RWPE1 (cell line): ENCODE measurements around the gene ILDR2.
"Not testable (repeated sequence)": the region's sequence is repeated elsewhere in the genome, so short reads cannot be mapped to it uniquely, and the experiment has no call there.

ENCODE experiments used
- CTCF ChIA-PET: fragments of 350-600 bp; sonication (Branson Sonifier 250); formaldehyde crosslinking; extraction: SDS; loops from one replicate; lab custom pipeline; 2021; lab: Yijun Ruan, JAX
- POLR2A ChIA-PET: fragments of 400-600 bp; formaldehyde crosslinking; extraction: SDS; loops from one replicate; lab custom pipeline; 2020; ENCODE audit warnings: antibody characterized with exemption; ENCODE audit not compliant: low non-redundant PET; lab: Yijun Ruan, JAX
- DNase-seq: peaks from one replicate; pipeline ENCODE4 v3.0.0; 2012; ENCODE audit warnings: low spot score
- H3K27ac ChIP-seq: fragments of 450-650 bp; 2 replicates; pipeline ENCODE4 v1.5.1; 2017
- TF ChIP-seq, protein P1 (sequence below): fragments of 450-650 bp; conservative IDR thresholded peaks from 2 replicates; pipeline ENCODE4 v1.5.1; 2017; ENCODE audit warnings: low read depth, mild to moderate bottlenecking

The ILDR2 gene

DNA sequence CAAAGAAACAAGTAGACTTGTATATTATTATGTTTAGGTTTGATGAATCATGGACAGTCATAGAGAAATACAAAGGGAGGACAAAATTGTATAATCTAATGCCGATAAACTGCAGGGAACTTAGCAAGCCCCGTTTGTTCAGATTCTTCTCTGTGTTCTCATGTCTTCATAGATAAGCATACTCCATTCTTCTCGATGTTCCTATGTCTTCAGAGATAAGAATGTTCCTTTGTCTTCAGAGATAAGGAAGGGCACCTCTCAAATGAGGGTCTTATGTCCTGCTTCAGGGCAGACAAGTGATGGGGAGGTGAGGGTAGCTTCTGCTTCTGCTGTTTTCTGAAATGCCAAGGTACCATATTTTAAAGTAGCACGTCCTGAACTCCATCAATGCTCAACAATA lies 79.6 kb downstream of the ILDR2 start:
- ChIA-PET CTCF (interaction anchor here (0.7 kb wide), 1 partner anchor 1979 kb away, joined by 5 read pairs; no protein-coding TSS in a partner anchor), POLR2A (no interaction called here)
- DNase-seq = no peak
- TF ChIP-seq, protein P1, sequence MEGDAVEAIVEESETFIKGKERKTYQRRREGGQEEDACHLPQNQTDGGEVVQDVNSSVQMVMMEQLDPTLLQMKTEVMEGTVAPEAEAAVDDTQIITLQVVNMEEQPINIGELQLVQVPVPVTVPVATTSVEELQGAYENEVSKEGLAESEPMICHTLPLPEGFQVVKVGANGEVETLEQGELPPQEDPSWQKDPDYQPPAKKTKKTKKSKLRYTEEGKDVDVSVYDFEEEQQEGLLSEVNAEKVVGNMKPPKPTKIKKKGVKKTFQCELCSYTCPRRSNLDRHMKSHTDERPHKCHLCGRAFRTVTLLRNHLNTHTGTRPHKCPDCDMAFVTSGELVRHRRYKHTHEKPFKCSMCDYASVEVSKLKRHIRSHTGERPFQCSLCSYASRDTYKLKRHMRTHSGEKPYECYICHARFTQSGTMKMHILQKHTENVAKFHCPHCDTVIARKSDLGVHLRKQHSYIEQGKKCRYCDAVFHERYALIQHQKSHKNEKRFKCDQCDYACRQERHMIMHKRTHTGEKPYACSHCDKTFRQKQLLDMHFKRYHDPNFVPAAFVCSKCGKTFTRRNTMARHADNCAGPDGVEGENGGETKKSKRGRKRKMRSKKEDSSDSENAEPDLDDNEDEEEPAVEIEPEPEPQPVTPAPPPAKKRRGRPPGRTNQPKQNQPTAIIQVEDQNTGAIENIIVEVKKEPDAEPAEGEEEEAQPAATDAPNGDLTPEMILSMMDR = no peak
- no peak overlapping the region for H3K27ac ChIP-seq

- TF ChIP-seq, protein P1 = no peak
- H3K27ac ChIP-seq = no peak overlapping the region
- CTCF ChIA-PET = no interaction called here
- no peak for DNase-seq
- POLR2A ChIA-PET = no interaction called here
Observed at GRCh38 chr1:166889776-166890175, 85.6 kb downstream of the ILDR2 start.

DNA sequence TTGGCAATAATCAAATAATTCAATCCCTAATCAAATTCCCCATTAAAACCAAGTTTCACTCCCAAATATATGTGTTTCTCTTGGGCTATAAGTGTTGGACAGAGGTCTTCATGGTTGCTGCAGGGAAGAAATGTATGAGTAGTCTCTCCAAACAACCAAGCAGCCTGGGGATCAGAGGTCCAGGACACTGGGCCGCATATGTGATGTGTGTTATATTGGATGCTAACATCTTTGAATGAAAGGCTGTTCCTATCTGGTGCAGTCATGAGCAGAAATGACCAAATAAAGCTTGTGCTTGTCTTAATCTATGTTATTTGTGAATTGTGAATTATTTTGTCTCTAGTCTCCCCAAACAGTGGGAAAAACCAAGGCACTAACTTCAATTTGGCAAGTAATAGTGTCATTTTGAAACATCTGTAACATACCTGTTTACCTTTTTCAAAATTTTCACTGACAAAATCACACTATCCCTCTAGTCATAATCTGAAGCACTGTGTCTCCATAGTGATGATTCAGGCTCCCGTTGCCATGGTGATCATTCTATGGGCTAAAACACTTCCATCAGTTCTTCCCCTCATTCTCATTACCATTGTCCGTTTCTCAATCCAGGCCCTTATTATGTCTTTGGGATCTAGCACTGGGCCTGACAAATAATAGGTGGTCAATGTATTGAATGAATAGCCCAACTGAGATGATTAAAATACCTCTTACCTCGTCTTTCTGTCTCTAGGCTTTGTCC lies 86.8 kb downstream of the ILDR2 start:
- CTCF ChIA-PET = interaction anchor here (0.7 kb wide), 1 partner anchor 491 kb away, joined by 3 read pairs; no protein-coding TSS in a partner anchor
- POLR2A ChIA-PET = no interaction called here

DNA sequence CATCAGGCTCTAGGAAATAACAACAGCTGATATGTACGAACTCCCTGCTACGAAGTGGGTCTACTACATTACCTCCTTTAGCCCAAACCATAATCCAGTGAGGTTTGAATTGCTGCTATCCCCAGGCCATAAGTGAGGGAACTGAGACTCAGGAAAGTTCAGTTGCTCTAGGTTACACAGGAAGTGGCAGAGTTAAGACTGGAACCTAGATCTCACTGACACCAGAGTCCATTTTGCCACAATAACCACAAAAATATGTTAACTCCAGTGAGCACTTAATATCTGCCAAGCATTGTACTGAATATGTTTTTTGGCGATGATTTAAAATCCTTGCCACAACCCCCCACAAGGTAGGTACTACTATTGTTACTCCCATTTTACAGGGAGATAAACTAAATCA lies 90.4 kb downstream of the ILDR2 start:
- TF ChIP-seq, protein P1 = no peak
- ChIA-PET CTCF (no interaction called here), POLR2A (no interaction called here)
- DNase-seq = no peak
- H3K27ac ChIP-seq = no peak overlapping the region

More for the DNA sequence above, 86.8 kb downstream of the ILDR2 start:
- TF ChIP-seq, protein P1 = no peak
- no peak for DNase-seq
- H3K27ac ChIP-seq = no peak overlapping the region

DNA sequence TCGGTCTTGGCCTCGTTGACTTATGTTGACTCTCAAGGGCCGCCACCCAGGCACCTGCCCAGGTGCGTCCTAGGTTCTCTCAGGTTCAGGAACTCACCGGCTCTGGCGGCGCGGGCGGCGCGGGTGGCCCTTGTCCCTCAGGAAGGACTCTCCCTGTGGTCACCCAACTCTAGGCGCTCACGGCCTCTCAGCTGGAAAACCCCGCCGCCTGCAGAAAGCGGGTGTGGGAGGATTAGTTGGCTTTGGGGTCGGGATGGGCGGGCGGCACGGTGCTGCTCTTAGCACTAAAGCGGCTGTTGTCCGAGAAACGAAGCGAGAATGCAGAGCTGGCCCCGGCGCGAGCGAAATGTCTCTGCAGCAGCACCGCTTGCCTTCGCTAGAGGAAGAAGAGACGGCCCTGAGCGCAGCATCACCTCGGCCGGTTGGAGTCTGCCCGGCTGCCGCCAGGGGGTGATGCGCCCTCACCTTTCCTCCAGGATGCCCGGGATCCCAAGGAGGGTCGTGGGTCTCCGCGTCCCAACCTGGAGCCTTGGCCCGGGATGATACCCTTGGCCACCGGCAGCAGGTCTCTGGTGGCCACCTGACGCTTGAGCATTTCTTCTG lies 91.2 kb downstream of the ILDR2 start:
- ChIA-PET POLR2A (no interaction called here), CTCF (no interaction called here)
- TF ChIP-seq, protein P1 = no peak
- H3K27ac ChIP-seq = no peak overlapping the region
- no peak for DNase-seq

DNA sequence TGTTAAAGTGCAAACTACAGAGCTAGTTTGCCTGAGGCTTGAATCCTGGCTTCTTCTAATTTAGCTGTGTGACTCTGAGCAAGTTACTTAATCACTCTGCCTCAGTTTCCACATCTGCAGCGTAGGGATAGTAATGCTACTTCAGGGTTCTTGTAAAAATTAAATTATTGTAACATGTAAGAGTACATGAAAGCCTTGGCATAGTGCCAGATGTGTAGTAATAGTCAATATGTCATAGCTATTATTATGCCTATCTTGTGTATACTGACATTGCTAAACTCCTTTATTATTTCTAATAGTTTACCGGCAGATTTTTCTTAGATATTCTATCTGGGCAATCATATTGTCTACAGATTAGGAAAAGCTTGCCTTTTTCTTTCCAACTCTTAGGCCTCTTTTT lies 92.4 kb downstream of the ILDR2 start:
- CTCF ChIA-PET = interaction anchor here (0.7 to 1.0 kb wide), 3 partner anchors 27 to 52 kb away, joined by 3 to 5 read pairs (median 3); no protein-coding TSS in a partner anchor
- TF ChIP-seq, protein P1 = no peak

DNA sequence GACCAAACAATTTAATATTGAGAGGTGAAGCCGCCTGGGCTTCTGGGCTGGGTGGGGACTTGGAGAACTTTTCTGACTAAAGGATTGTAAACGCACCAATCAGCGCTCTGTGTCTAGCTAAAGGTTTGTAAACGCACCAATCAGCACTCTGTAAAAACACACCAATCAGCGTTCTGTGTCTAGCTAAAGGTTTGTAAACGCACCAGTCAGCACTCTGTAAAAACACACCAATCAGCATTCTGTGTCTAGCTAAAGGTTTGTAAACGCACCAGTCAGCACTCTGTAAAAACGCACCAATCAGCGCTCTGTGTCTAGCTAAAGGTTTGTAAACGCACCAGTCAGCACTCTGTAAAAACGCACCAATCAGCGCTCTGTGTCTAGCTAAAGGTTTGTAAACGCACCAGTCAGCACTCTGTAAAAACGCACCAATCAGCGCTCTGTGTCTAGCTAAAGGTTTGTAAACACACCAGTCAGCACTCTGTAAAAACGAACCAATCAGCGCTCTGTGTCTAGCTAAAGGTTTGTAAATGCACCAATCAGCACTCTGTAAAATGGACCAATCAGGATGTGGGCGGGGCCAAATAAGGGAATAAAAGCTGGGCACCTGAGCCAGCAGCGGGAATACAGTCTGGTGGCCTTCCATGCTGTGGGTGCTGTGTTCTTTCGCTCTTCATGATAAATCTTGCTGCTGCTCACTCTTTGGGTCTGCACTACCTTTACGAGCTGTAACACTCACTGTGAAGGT lies 97.0 kb downstream of the ILDR2 start:
- H3K27ac ChIP-seq, CTCF ChIA-PET, DNase-seq, POLR2A ChIA-PET: not testable (repeated sequence)

More for the DNA sequence above, 92.4 kb downstream of the ILDR2 start:
- POLR2A ChIA-PET = no interaction called here
- no peak for DNase-seq
- no peak overlapping the region for H3K27ac ChIP-seq
